Keratinocyte (primary cell): ENCODE data around the gene PRR13. TPM values are rescaled to one million over a fixed set of nuclear protein-coding genes. Genes with fewer than 3 reads are reported as not detected.

Experiments
- DNase-seq: peaks from one replicate; pipeline ENCODE4 v3.0.0-alpha.2; 2011; ENCODE audit warnings: low read depth, missing footprints, low spot score
- FAIRE-seq: peaks from 2 replicates; lab custom pipeline; 2011; peaks lifted over from hg19 to GRCh38; lab: Jason Lieb, UNC
- H2AFZ ChIP-seq: 2 replicates; pipeline ENCODE4 v1.6.0; 2012; ENCODE audit warnings: low read length, control low read depth, inconsistent platforms; ENCODE audit not compliant: control insufficient read depth
- H3K27ac ChIP-seq: 2 replicates; pipeline ENCODE4 v1.5.1; 2011; ENCODE audit warnings: low read length; ENCODE audit not compliant: control insufficient read depth, insufficient read depth
- H3K27me3 ChIP-seq: 3 replicates; pipeline ENCODE4 v1.6.0; 2011; ENCODE audit warnings: low read length; ENCODE audit not compliant: control insufficient read depth, insufficient read depth; ENCODE audit errors: extremely low read depth
- H3K36me3 ChIP-seq, 2 experiments: 2 replicates in 1 of 2; 3 replicates in 1 of 2; pipeline ENCODE4 v1.5.1; 2011; ENCODE audit warnings: low read length in 2 of 2, mild to moderate bottlenecking in 1 of 2; ENCODE audit not compliant: control insufficient read depth in 2 of 2, insufficient read depth in 2 of 2; ENCODE audit errors: extremely low read depth in 1 of 2
- H3K4me1 ChIP-seq: 3 replicates; pipeline ENCODE4 v1.5.1; 2011; ENCODE audit warnings: low read length; ENCODE audit not compliant: control insufficient read depth, insufficient read depth; ENCODE audit errors: extremely low read depth
- H3K4me2 ChIP-seq: 3 replicates; pipeline ENCODE4 v1.6.0; 2011; ENCODE audit warnings: low read depth, low read length; ENCODE audit not compliant: control insufficient read depth, insufficient read depth; ENCODE audit errors: extremely low read depth
- H3K4me3 ChIP-seq, 3 experiments: fragments of 200-600 bp in 1 of 3; sonication (generic) in 1 of 3; 2 replicates in 2 of 3; 3 replicates in 1 of 3; pipeline ENCODE4 v1.5.1; 2011 to 2016; ENCODE audit warnings: low read length in 3 of 3, mild to moderate bottlenecking in 3 of 3, control low read depth in 2 of 3, inconsistent platforms in 1 of 3, low read depth in 1 of 3, mixed read lengths in 1 of 3, mixed run types in 1 of 3, moderate library complexity in 1 of 3; ENCODE audit not compliant: control insufficient read depth in 2 of 3, insufficient read depth in 2 of 3; ENCODE audit errors: extremely low read depth in 1 of 3
- H3K79me2 ChIP-seq: 2 replicates; pipeline ENCODE4 v1.6.0; 2012; ENCODE audit warnings: low read length; ENCODE audit not compliant: control insufficient read depth, insufficient read depth
- H3K9ac ChIP-seq: 3 replicates; pipeline ENCODE4 v1.6.0; 2011; ENCODE audit warnings: low read length; ENCODE audit not compliant: control insufficient read depth, insufficient read depth; ENCODE audit errors: extremely low read depth
- H3K9me1 ChIP-seq: 3 replicates; pipeline ENCODE4 v1.6.0; 2011; ENCODE audit warnings: low read length; ENCODE audit not compliant: control insufficient read depth, insufficient read depth; ENCODE audit errors: extremely low read depth
- H3K9me3 ChIP-seq: 2 replicates; pipeline ENCODE4 v1.5.1; 2012; ENCODE audit warnings: low read depth, low read length; ENCODE audit not compliant: control insufficient read depth
- H4K20me1 ChIP-seq: 3 replicates; pipeline ENCODE4 v1.6.0; 2011; ENCODE audit warnings: low read length; ENCODE audit not compliant: control insufficient read depth, insufficient read depth; ENCODE audit errors: extremely low read depth
- CTCF ChIP-seq, 3 experiments: IDR thresholded peaks in 1 of 3; conservative IDR thresholded peaks in 1 of 3; optimal IDR thresholded peaks in 1 of 3; 2 replicates in 2 of 3; 3 replicates in 1 of 3; pipeline versions ENCODE3 to v1.5.1; 2011; ENCODE audit warnings: low read length in 3 of 3, mild to moderate bottlenecking in 3 of 3, moderate library complexity in 2 of 3, control low read depth in 1 of 3, inconsistent platforms in 1 of 3; ENCODE audit not compliant: insufficient read depth in 2 of 3; ENCODE audit errors: extremely low read depth in 1 of 3
- EZH2 ChIP-seq: IDR thresholded peaks from one replicate; pipeline ENCODE4 v1.6.1; 2012; ENCODE audit warnings: inconsistent platforms, mild to moderate bottlenecking, low read length, moderate library complexity
- dilution Hi-C: fragments of 300-500 bp; cut with MboI; formaldehyde crosslinking; loops from one replicate; pipeline ENCODE4 v1.7.0; 2020; ENCODE audit warnings: low sequenced_read_pairs; ENCODE audit not compliant: extremely low pct_ligation_motif_present
- polyA plus RNA-seq, 5 experiments: library from polyadenylated mRNA; depleted of rRNA in 3 of 5; stranded (reverse) in 3 of 5; stranded (forward) in 1 of 5; unstranded in 1 of 5; fragments of >200 nt; gene quantifications; 1 replicate in 1 of 5; 2 replicates in 3 of 5; 3 replicates in 1 of 5; pipeline versions ENCODE4 v1.2.1 to v1.2.3, GENCODE V29; 2011 to 2012; ENCODE audit warnings: missing spikeins in 2 of 5, low read depth in 1 of 5, low replicate concordance in 1 of 5

Gene PRR13
- polyA plus RNA-seq, 1 donor (not counting 4 experiments of a cell fraction or from before 2014, with no cell fraction given) = 104 TPM

DNA sequence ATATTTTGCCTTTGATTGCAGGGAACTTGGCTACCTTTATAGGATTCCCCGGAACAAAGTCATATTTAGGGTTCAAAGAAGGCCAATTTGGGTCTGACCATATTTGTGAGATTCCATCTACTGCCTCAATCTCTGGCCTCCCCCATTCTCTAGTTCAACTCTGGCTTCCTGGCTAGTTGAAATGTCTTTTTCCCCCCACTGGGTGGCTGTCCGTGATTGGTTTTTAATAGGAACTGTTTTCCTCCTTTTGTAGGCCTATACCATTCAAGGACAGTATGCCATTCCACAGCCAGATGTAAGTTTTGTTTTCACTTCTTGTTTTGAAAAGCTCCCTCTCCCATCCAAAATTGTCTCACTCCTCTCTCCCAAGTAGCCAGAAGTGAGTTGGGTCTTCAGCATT, 24.1 kb downstream of the PRR13 start:
- no peak overlapping the region for H3K27ac ChIP-seq
- H3K79me2 ChIP-seq = peaks cover 77% of the 10 kb centered on the region
- peaks cover 67 to 82% of the 10 kb centered on the region in 2 experiments for H3K36me3 ChIP-seq

DNA sequence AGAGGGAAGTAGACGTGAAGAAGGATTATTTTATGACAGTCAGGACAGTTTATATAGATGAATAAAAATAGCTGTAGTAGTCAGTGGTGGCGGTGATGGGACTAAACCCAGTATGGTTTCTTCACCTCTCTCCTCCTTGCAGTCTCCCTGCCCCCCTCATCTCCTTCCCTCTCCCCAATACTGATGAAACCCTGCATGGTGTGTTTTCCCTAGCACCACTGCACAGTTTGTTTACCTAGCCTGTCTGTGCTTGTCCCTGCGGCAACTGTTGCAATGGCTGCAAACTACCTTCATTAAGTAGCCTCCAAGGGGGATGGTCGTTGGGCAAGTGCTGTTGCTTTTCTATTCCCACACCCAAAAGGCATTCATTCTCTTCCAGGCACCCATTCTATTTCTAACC, 25.1 kb downstream of the PRR13 start:
- Histone ChIP-seq H3K27me3 (no peaks in the 10 kb centered on the region), H3K9ac (no peak overlapping the region), H2AFZ (no peak overlapping the region), H3K36me3 (peaks cover 63 to 80% of the 10 kb centered on the region in 2 experiments), H3K27ac (no peak overlapping the region), H3K4me1 (no peaks in the 10 kb centered on the region), H3K9me3 (no peaks in the 10 kb centered on the region), H3K4me2 (no peak overlapping the region), H3K9me1 (no peaks in the 10 kb centered on the region), H3K79me2 (peaks cover 73% of the 10 kb centered on the region), H3K4me3 (no peak overlapping the region), H4K20me1 (peaks cover 16% of the 10 kb centered on the region)
- FAIRE-seq (no peak), DNase-seq (no peak)
- dilution Hi-C loops = no loop called here
- TF ChIP-seq CTCF (optimal IDR thresholded peaks at IDR 0.05 in 1 of 3, IDR thresholded peaks at IDR 0.05 in 1 of 3, conservative IDR thresholded peaks at IDR 0.05 in 1 of 3; ENCODE audit: extremely low read depth in 1 of 3, insufficient read depth in 2 of 3, low read length in 3 of 3) (no peak), EZH2 (no peak)

More for the DNA sequence above, 24.1 kb downstream of the PRR13 start:
- dilution Hi-C loops = no loop called here
- H3K27me3 ChIP-seq = no peaks in the 10 kb centered on the region
- no peaks in the 10 kb centered on the region for H3K4me1 ChIP-seq
- no peaks in the 10 kb centered on the region for H3K9me1 ChIP-seq
- H3K9me3 ChIP-seq = no peaks in the 10 kb centered on the region
- TF ChIP-seq CTCF (optimal IDR thresholded peaks at IDR 0.05 in 1 of 3, IDR thresholded peaks at IDR 0.05 in 1 of 3, conservative IDR thresholded peaks at IDR 0.05 in 1 of 3; ENCODE audit: extremely low read depth in 1 of 3, insufficient read depth in 2 of 3, low read length in 3 of 3) = no peak
- TF ChIP-seq EZH2 = no peak
- no peak overlapping the region for H2AFZ ChIP-seq
- H3K4me3 ChIP-seq = no peak overlapping the region
- no peak overlapping the region for H3K9ac ChIP-seq
- H4K20me1 ChIP-seq = peaks cover 22% of the 10 kb centered on the region
- H3K4me2 ChIP-seq = no peak overlapping the region
- DNase-seq (no peak), FAIRE-seq (no peak)
